Right cardiac atrium (tissue), 5 donors: ENCODE results near the gene RABL6. TPM values are rescaled to one million over a fixed set of nuclear protein-coding genes. Genes with fewer than 3 reads are reported as not detected.

Experiments
- ATAC-seq, 2 donors: fragments of 200-7000 bp; cut with Tn5 transposase; one replicate each; pipeline versions ENCODE4 v1.8.0 to v1.9.1; 2020; ENCODE audit warnings: moderate library complexity in 2 of 2, mild to moderate bottlenecking in 1 of 2
- DNase-seq, 3 donors: peaks; one replicate each; pipeline ENCODE4 v3.0.0-alpha.2; 2020
- H3K27ac ChIP-seq: one replicate; pipeline ENCODE4 v1.5.1; 2013; ENCODE audit warnings: mild to moderate bottlenecking, low read length, control low read depth, moderate library complexity
- H3K27me3 ChIP-seq: one replicate; pipeline ENCODE4 v1.6.1; 2013; ENCODE audit not compliant: control insufficient read depth, insufficient read depth
- H3K4me1 ChIP-seq: one replicate; pipeline ENCODE4 v1.6.1; 2013; ENCODE audit warnings: low read length; ENCODE audit not compliant: control insufficient read depth, insufficient read depth
- H3K4me3 ChIP-seq: one replicate; pipeline ENCODE4 v1.5.1; 2013; ENCODE audit warnings: low read length, control low read depth
- H3K9me3 ChIP-seq: one replicate; pipeline ENCODE4 v1.6.1; 2013; ENCODE audit warnings: low read length; ENCODE audit not compliant: control insufficient read depth
- WGBS: extraction: QIAGEN DNeasy Blood & Tissue Kit; methylation state at CpG from one replicate; pipeline ENCODE4 v1.1.7; 2013; 5-methylcytosine and 5-hydroxymethylcytosine counted together
- intact Hi-C, 4 donors: fragments of 100-400 bp; cut with DNase I; formaldehyde crosslinking; loops; one replicate each; pipeline versions ENCODE4 v1.11.0 to v1.14.0; 2022 to 2023
- polyA plus RNA-seq: library from polyadenylated mRNA; stranded (reverse); fragments of 200-250 nt; gene quantifications from one replicate; pipeline ENCODE4 v1.2.3, GENCODE V29; 2013
- total RNA-seq, 4 donors: library from RNA; stranded (reverse); fragmentation: NEBNext Ultra II Directional; extraction: Animal tissue kit (Norgen Biotek cat#: 25700); gene quantifications; one replicate each; pipeline ENCODE4 v1.2.1, GENCODE V29; 2021
- donor health status: healthy with polysubstance abuse.
- donor health status: DM: no; HTN: yes; CAD: no.
- donor health status: DM: no; HTN: no; CAD: no.
- donor health status: DM: no; HTN: yes; CAD: no; lungs with severe emphysema.
- donor health status: DM: yes; HTN: yes; CAD: no.

The RABL6 gene
- total and polyA plus RNA-seq, 5 donors = 67.3 to 87.2 (median 72.1) TPM

DNA sequence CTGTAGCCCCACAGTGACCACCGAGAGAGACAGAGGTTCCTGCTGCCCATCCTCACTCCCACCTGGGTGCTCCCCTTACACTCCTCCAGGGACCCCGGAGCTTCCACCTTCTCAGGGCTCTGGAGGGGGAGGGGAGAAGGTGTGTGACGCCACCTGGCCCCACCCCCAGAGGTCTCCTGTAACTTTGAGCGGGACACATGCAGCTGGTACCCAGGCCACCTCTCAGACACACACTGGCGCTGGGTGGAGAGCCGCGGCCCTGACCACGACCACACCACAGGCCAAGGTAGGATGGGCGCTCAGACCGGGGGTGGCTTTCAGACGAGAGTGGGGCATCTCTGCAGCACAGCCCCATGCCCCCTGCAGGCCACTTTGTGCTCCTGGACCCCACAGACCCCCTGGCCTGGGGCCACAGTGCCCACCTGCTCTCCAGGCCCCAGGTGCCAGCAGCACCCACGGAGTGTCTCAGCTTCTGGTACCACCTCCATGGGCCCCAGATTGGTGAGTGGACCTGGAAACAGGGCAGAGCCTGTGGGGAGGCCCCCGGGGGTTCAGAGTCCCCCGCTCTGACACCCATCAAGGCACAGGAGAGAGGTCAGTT, 48.9 kb downstream of the RABL6 start:
- H3K27ac ChIP-seq = no peak overlapping the region
- ATAC-seq = no peak
- H3K27me3 ChIP-seq = no peaks in the 10 kb centered on the region
- no peaks in the 10 kb centered on the region for H3K9me3 ChIP-seq
- intact Hi-C loops = loop anchor here in 2 of 4 donors (5.0 to 10.0 kb wide), 2 partner anchors 54 to 88 kb away; partner anchors contain the start of genes C8G (in 1 of the 2) and FBXW5 (in 1 of the 2)
- WGBS = 79% methylated on average over 14 of the region's 14 CpGs
- H3K4me1 ChIP-seq = no peaks in the 10 kb centered on the region
- no peak overlapping the region for H3K4me3 ChIP-seq
- peak in 2 of 3 donors; percentile 20 to 42 for DNase-seq

DNA sequence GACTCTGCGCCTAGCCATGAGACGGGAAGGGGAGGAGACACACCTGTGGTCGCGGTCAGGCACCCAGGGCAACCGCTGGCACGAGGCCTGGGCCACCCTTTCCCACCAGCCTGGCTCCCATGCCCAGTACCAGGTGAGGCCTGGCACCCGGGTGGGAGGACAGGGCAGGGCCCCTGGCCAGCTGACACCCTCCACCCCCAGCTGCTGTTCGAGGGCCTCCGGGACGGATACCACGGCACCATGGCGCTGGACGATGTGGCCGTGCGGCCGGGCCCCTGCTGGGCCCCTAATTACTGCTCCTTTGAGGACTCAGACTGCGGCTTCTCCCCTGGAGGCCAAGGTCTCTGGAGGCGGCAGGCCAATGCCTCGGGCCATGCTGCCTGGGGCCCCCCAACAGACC, 49.4 kb downstream of the RABL6 start:
- WGBS = 88% methylated on average over 19 of the region's 19 CpGs
- no peak for ATAC-seq
- peak; percentile 18 to 56 (median 54) for DNase-seq
- Histone ChIP-seq H3K4me3 (no peak overlapping the region), H3K9me3 (no peaks in the 10 kb centered on the region), H3K4me1 (no peaks in the 10 kb centered on the region), H3K27me3 (no peaks in the 10 kb centered on the region), H3K27ac (no peak overlapping the region)
- intact Hi-C loops = loop anchor here in 2 of 4 donors (5.0 to 10.0 kb wide), 2 partner anchors 55 to 88 kb away; partner anchors contain the start of genes C8G (in 1 of the 2) and FBXW5 (in 1 of the 2)

DNA sequence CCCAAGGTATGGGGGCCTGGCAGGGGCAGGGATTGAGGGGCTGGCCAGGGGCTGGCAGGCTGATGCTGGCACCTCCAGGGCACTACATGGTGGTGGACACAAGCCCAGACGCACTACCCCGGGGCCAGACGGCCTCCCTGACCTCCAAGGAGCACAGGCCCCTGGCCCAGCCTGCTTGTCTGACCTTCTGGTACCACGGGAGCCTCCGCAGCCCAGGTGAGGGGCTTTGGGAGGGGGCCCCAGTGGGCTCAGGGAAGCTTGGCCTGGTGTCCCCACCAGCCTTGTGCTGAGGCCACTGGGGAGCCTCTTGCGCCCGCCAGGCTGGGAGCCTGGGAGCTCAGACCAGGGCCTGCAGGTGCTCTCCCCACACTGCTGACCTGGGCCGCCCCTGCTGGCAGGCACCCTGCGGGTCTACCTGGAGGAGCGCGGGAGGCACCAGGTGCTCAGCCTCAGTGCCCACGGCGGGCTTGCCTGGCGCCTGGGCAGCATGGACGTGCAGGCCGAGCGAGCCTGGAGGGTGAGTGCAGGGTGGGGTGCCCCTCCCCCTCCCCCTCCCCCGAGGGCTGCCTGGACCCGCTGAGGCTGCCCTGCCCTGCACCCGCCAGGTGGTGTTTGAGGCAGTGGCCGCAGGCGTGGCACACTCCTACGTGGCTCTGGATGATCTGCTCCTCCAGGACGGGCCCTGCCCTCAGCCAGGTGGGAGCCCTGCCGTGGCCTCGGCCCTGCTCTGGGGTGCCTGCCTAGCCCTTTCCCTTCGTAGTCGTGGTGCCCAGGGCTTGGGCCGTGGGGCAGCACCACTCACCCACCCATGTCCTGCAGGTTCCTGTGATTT, 50.0 kb downstream of the RABL6 start:
- Histone ChIP-seq H3K4me1 (no peaks in the 10 kb centered on the region), H3K27me3 (no peaks in the 10 kb centered on the region), H3K4me3 (no peak overlapping the region), H3K9me3 (no peaks in the 10 kb centered on the region), H3K27ac (no peak overlapping the region)
- ATAC-seq = no peak
- 85% methylated on average over 29 of the region's 29 CpGs for WGBS
- intact Hi-C loops = loop anchor here in 2 of 4 donors (5.0 to 10.0 kb wide), 2 partner anchors 55 to 87 kb away; partner anchors contain the start of genes C8G (in 1 of the 2) and FBXW5 (in 1 of the 2)
- DNase-seq = peak in 2 of 3 donors; percentile 47 to 56

DNA sequence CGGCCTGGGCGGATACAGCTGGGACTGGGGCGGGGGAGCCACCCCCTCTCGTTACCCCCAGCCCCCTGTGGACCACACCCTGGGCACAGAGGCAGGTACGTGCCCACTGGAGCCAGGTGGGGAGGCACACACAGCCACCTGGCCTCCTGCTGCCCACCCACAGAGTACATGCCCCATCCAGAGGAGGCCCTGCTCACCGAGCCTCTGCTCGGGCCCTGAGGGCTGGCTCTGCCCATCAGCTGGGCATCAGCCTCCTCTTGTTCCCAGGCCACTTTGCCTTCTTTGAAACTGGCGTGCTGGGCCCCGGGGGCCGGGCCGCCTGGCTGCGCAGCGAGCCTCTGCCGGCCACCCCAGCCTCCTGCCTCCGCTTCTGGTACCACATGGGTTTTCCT, 50.7 kb downstream of the RABL6 start:
- Histone ChIP-seq H3K27ac (no peak overlapping the region), H3K27me3 (no peaks in the 10 kb centered on the region), H3K4me1 (no peaks in the 10 kb centered on the region), H3K4me3 (no peak overlapping the region), H3K9me3 (no peaks in the 10 kb centered on the region)
- 92% methylated on average over 15 of the region's 15 CpGs for WGBS
- intact Hi-C loops = loop anchor here in 2 of 4 donors (5.0 to 10.0 kb wide), 2 partner anchors 56 to 86 kb away; partner anchors contain the start of genes C8G (in 1 of the 2) and FBXW5 (in 1 of the 2)
- ATAC-seq = no peak
- peak in 1 of 3 donors; percentile 45 for DNase-seq

DNA sequence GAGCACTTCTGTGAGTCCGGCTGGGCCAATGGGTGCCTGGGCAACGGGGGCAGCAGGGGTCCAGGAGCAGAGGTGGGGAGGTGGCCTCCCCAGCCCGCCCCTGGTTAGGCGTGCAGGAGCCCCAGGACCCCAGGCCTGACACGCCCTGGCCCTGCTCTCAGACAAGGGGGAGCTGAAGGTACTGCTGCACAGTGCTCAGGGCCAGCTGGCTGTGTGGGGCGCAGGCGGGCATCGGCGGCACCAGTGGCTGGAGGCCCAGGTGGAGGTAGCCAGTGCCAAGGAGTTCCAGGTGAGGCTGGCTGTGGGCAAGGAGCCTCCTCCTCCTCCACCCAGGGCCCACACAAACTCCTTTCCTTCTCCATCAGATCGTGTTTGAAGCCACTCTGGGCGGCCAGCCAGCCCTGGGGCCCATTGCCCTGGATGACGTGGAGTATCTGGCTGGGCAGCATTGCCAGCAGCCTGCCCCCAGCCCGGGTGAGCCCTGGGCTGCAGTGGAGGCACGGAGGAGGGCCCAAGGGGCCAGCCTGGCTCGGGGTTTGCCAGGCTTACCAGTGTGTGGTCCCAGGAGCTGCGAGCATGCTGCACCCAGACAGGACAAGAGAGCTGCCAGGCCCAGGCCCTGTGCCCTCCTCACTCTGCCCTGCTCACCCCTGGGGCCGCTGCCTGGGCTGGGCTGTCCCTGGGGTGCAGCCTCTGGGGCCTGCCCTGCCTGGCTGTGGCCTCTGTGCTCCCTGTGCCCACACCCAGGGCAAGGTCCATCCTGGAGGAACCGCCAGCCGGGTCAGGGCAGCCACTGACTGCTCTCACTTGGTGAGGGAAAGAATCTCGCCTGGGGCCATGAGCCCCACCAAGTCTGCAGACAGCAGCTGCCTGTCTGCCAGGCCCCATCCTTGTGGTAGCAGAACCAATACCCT, 51.4 kb downstream of the RABL6 start:
- intact Hi-C loops = loop anchor here in 2 of 4 donors (5.0 to 10.0 kb wide), 2 partner anchors 57 to 86 kb away; partner anchors contain the start of genes C8G (in 1 of the 2) and FBXW5 (in 1 of the 2)
- H3K27me3 ChIP-seq = no peaks in the 10 kb centered on the region
- H3K4me3 ChIP-seq = no peak overlapping the region
- H3K27ac ChIP-seq = no peak overlapping the region
- 70% methylated on average over 20 of the region's 20 CpGs for WGBS
- no peaks in the 10 kb centered on the region for H3K4me1 ChIP-seq
- peak; percentile 68 to 87 (median 84) for DNase-seq
- no peaks in the 10 kb centered on the region for H3K9me3 ChIP-seq
- peak; percentile 13 to 20 for ATAC-seq

DNA sequence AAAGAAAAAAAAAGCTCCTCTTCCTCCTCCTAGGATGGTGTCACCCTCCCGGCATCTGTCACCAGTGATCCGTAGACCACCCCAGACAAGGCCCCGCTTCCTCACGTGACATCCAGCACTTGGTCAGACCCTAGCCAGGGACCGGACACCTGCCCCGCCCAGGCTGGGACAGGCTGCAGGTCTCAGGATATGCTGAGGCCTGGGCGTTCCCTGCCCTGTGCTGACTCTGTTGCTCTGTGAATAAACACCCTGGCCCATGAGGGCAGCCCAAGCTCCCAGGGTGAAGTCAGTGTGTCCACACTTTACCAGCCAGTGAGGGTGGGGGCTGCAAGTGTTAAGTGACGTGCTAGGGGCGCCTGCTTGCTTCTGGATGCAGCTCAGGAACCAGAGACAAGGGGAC, 52.8 kb downstream of the RABL6 start:
- Histone ChIP-seq H3K27me3 (no peaks in the 10 kb centered on the region), H3K4me1 (peaks cover 7% of the 10 kb centered on the region), H3K9me3 (no peaks in the 10 kb centered on the region), H3K4me3 (no peak overlapping the region), H3K27ac (no peak overlapping the region)
- WGBS = 80% methylated on average over 9 of the region's 9 CpGs
- ATAC-seq (no peak), DNase-seq (peak in 2 of 3 donors; percentile 40 to 46)
- intact Hi-C loops = no loop called here

DNA sequence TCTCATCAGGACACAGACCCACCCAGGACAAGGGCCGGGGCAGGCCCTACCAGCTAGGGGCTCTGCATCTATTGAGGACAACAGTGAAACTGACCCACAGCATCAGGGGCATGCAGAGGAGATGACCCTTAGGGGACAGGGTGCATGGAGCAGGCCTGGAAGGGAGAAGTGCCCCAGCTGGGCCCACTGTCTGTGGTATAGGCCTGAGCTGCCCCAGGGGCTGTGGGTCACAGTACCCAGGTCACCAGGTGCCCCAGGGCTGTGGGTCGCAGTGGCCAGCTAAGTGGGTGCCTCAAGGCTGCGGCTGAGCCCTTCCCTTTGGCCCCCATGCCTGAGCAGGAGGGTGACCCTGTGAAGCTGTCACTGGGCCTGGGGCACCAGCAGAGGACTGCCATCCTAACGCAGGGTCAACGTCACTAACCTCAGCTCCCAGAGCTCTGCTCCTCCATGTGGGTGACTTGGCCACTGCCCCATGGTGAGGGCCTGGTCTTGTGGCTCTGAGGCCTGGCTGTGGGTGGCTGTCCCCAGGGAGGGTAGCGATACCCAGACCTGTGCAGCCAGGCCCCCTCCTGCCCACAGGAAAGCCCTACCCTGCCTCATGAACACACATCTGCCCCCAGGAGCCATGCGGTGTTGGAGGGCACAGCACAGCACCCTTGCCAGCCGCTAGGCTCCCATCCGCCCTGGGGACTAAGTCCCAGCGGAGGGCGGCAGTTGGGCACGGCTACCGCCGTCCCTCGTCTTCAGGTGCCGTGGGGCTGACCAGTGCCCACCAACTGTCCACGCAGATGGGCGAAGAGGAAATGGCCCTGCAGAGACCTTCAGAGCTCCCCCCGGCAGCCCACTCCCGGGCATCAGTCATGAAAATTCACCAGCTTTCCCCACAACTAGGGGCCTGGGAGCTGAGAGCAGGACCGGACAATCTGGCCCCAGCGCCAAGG, 53.5 kb downstream of the RABL6 start:
- no peak overlapping the region for H3K4me3 ChIP-seq
- H3K4me1 ChIP-seq = peaks cover 7% of the 10 kb centered on the region
- DNase-seq (peak in 2 of 3 donors; percentile 28 to 58), ATAC-seq (no peak)
- no peaks in the 10 kb centered on the region for H3K9me3 ChIP-seq
- no peak overlapping the region for H3K27ac ChIP-seq
- H3K27me3 ChIP-seq = no peaks in the 10 kb centered on the region
- intact Hi-C loops = no loop called here
- 90% methylated on average over 22 of the region's 22 CpGs for WGBS

DNA sequence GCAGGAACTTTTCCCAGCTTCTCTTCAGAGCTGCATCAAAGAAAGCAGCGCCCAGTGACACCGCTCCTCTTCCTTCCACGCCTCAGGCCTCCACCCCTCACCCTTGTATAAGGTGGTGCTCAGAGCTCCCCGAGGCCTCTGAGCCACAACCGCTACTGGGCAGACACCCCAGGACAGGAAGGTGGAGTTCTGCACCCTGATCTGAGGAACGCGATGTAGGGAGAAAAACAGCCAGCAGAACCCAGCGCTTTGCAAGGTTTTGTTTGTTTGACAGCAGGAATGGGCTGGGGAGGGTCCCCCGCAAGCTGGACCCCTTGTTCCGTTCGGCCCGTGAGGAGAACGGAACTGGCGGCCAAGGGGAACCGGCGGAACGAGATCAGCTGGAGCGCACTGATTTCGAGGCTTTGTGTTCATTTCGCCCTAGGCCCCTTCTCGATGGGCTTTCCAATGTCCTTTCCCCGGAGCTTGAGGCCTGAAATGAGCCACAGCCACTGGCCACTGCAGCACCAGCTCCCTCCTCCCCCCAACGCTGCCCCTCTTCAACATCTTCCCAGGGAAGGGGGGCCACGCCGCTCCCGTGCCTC, 54.2 kb downstream of the RABL6 start:
- DNase-seq = peak in 1 of 3 donors; percentile 48
- Histone ChIP-seq H3K9me3 (no peaks in the 10 kb centered on the region), H3K27me3 (no peaks in the 10 kb centered on the region), H3K4me1 (peaks cover 7% of the 10 kb centered on the region), H3K27ac (no peak overlapping the region), H3K4me3 (no peak overlapping the region)
- 86% methylated on average over 26 of the region's 26 CpGs for WGBS
- intact Hi-C loops = no loop called here
- ATAC-seq = no peak

DNA sequence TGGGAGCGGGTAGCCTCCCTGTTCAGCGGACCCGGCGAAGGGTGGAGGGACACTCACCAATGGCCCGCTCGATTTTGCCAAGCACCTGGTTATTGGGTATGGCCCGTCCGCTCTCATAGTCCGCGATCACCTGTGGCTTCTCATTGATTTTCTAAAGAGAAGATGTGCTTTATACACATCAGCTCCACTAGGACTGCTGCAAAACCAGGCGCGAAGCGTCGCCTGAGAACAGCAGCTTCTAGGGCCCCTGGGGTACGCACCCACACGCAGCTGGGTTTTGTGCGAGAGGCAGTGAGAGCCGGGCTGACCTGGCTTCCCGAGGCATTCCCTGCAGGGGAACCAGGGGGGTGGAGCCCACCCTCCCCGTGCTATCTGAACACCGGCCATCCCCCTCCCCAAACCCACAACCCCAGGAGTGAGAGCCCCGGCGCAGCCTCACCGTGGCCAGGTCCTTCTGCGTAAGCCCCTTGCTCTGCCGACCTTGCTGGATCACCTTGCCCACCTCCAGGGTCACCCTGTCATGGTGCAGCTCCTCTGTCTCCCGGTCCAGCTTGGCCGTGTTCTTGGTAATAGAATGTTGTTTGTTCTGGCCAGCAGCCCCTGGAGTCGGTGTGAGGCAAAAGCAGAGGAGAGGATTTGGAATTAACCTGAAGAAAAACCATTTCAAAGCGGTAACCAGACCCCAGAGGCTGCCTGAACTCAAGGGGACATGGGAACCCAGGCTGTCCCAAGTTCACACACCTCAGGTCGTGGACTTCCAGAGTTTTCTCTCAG, 55.3 kb downstream of the RABL6 start:
- intact Hi-C loops = no loop called here
- 90% methylated on average over 31 of the region's 31 CpGs for WGBS
- DNase-seq (peak in 2 of 3 donors; percentile 43 to 49), ATAC-seq (no peak)
- H3K27me3 ChIP-seq = no peaks in the 10 kb centered on the region
- no peaks in the 10 kb centered on the region for H3K9me3 ChIP-seq
- peaks cover 7% of the 10 kb centered on the region for H3K4me1 ChIP-seq
- H3K4me3 ChIP-seq = no peak overlapping the region
- no peak overlapping the region for H3K27ac ChIP-seq
